Central memory CD8-positive, alpha-beta T cell (primary cell): ENCODE results near the gene SLC15A5.

Experiments
- ATAC-seq: fragments of 150-1000 bp; cut with Tn5 transposase; replicated peaks from 2 replicates; pipeline ENCODE4 v1.10.0; 2022; ENCODE audit warnings: mild to moderate bottlenecking, moderate FRiP score, moderate number of reproducible peaks; ENCODE audit not compliant: poor library complexity, severe bottlenecking; ENCODE audit errors: extremely low read depth
- DNase-seq, 2 donors: peaks; one replicate each; pipeline ENCODE4 v3.0.0; 2021; ENCODE audit warnings: low spot score in 2 of 2
- H3K27ac Mint-ChIP-seq: one replicate; pipeline ENCODE4 v1.8.0; 2022; ENCODE audit warnings: low read depth, mild to moderate bottlenecking, moderate library complexity, mixed read lengths
- H3K27me3 Mint-ChIP-seq: one replicate; pipeline ENCODE4 v1.8.0; 2022; ENCODE audit warnings: mixed read lengths
- H3K36me3 Mint-ChIP-seq: one replicate; pipeline ENCODE4 v1.8.0; 2022; ENCODE audit warnings: mild to moderate bottlenecking, moderate library complexity, mixed read lengths; ENCODE audit not compliant: insufficient read depth
- H3K4me1 Mint-ChIP-seq: one replicate; pipeline ENCODE4 v1.8.0; 2022; ENCODE audit warnings: mixed read lengths
- H3K4me3 Mint-ChIP-seq: one replicate; pipeline ENCODE4 v1.8.0; 2022; ENCODE audit warnings: mild to moderate bottlenecking, moderate library complexity, mixed read lengths
- H3K9me3 Mint-ChIP-seq: one replicate; pipeline ENCODE4 v1.8.0; 2022; ENCODE audit warnings: mixed read lengths

The SLC15A5 gene

GRCh38 chr12:16245209-16245608, 32.3 kb downstream of the SLC15A5 start:
- H3K9me3 Mint-ChIP-seq = peaks cover 28% of the 10 kb centered on the region
- no peaks in the 10 kb centered on the region for H3K4me1 Mint-ChIP-seq
- no peaks in the 10 kb centered on the region for H3K36me3 Mint-ChIP-seq
- no peak for ATAC-seq
- DNase-seq = no peak
- no peaks in the 10 kb centered on the region for H3K27me3 Mint-ChIP-seq
- no peak overlapping the region for H3K4me3 Mint-ChIP-seq
- no peak overlapping the region for H3K27ac Mint-ChIP-seq

- no peak overlapping the region for H3K4me3 Mint-ChIP-seq
These were observed 33.7 kb downstream of the SLC15A5 start for GRCh38 chr12:16243487-16244412.

DNA sequence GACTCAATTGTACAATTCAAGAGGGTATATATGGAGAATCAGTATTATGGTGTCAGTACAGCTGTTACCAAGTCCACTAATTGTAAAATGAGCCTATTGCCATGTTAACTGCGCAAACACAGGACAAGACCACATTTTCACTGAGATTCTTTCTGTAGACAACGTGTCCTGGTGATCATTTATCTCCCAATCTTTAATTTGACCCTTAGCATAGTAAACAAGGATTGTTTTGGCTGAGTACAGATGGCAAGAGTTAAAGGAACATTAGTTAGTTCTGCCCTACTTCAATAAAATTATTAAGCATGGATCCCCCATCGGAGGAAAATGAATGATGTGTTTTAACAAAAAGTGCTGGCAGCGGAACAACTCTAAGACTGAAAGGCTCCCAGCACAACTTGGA, 36.1 kb downstream of the SLC15A5 start:
- no peaks in the 10 kb centered on the region for H3K36me3 Mint-ChIP-seq
- H3K27me3 Mint-ChIP-seq = no peaks in the 10 kb centered on the region
- peaks cover 16% of the 10 kb centered on the region for H3K9me3 Mint-ChIP-seq
- DNase-seq = no peak
- H3K27ac Mint-ChIP-seq = no peak overlapping the region
- ATAC-seq = no peak
- no peaks in the 10 kb centered on the region for H3K4me1 Mint-ChIP-seq
- no peak overlapping the region for H3K4me3 Mint-ChIP-seq

More at GRCh38 chr12:16243487-16244412, 33.7 kb downstream of the SLC15A5 start:
- H3K36me3 Mint-ChIP-seq = no peaks in the 10 kb centered on the region
- no peaks in the 10 kb centered on the region for H3K4me1 Mint-ChIP-seq
- H3K9me3 Mint-ChIP-seq = peaks cover 28% of the 10 kb centered on the region
- DNase-seq (no peak), ATAC-seq (no peak)
- no peaks in the 10 kb centered on the region for H3K27me3 Mint-ChIP-seq
- no peak overlapping the region for H3K27ac Mint-ChIP-seq

DNA sequence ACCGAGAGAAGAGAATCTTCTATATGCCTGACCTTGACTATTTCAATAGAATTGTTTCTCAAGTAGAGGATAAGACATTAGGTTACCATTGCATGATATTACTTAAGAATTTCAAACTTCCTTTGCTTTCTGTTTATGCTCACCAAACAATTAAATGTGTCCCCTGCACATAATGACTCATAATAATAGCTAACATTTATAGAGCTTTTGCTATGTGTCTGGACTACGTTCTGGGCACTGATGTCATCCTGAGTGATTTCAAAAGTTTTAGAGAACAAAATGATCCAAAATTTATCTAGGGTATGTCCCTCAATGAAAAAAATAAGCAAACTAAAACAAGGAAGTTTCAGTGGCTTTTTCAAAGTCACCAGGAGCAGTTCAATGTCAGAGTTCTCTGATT, 38.8 kb downstream of the SLC15A5 start:
- no peaks in the 10 kb centered on the region for H3K27me3 Mint-ChIP-seq
- no peaks in the 10 kb centered on the region for H3K4me1 Mint-ChIP-seq
- no peak overlapping the region for H3K27ac Mint-ChIP-seq
- no peaks in the 10 kb centered on the region for H3K36me3 Mint-ChIP-seq
- H3K4me3 Mint-ChIP-seq = no peak overlapping the region
- no peak for ATAC-seq
- H3K9me3 Mint-ChIP-seq = no peaks in the 10 kb centered on the region
- DNase-seq = no peak

- ATAC-seq (no peak), DNase-seq (no peak)
These were observed 47.8 kb downstream of the SLC15A5 start for GRCh38 chr12:16229676-16230075.

GRCh38 chr12:16228067-16228466, 49.4 kb downstream of the SLC15A5 start:
- Mint-ChIP-seq H3K27ac (no peak overlapping the region), H3K27me3 (no peaks in the 10 kb centered on the region), H3K36me3 (no peaks in the 10 kb centered on the region), H3K9me3 (peaks cover 9% of the 10 kb centered on the region), H3K4me3 (no peak overlapping the region), H3K4me1 (no peaks in the 10 kb centered on the region)
- ATAC-seq = no peak
- DNase-seq = no peak

More at GRCh38 chr12:16229676-16230075, 47.8 kb downstream of the SLC15A5 start:
- Mint-ChIP-seq H3K27me3 (no peaks in the 10 kb centered on the region), H3K4me1 (no peaks in the 10 kb centered on the region), H3K4me3 (no peak overlapping the region), H3K27ac (no peak overlapping the region), H3K9me3 (peaks cover 9% of the 10 kb centered on the region), H3K36me3 (no peaks in the 10 kb centered on the region)

GRCh38 chr12:16225692-16226091, 51.8 kb downstream of the SLC15A5 start:
- Mint-ChIP-seq H3K36me3 (no peaks in the 10 kb centered on the region), H3K4me1 (no peaks in the 10 kb centered on the region), H3K27me3 (no peaks in the 10 kb centered on the region), H3K27ac (no peak overlapping the region), H3K9me3 (peaks cover 11% of the 10 kb centered on the region), H3K4me3 (no peak overlapping the region)
- no peak for DNase-seq
- no peak for ATAC-seq

GRCh38 chr12:16224196-16224595, 53.3 kb downstream of the SLC15A5 start:
- no peaks in the 10 kb centered on the region for H3K36me3 Mint-ChIP-seq
- H3K4me1 Mint-ChIP-seq = no peaks in the 10 kb centered on the region
- no peak overlapping the region for H3K27ac Mint-ChIP-seq

DNA sequence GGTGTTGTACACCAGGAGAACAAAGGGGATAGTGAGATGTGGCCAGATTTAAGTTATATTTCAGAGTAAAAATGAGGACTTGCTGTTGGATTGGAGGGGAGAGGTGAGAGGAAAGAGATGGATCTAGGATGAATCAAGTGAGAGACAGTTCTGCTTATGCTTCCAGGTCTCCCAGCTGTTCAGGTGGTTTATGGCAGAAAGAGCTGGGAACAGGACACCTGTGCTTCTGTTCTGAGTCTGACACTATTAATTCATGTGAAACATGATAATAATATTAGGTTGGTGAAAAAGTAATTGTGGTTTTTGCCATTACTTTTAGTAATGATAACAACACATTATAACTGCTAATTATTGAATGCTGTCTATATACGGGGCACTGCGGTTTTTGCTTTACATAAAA, 55.7 kb downstream of the SLC15A5 start:
- Mint-ChIP-seq H3K9me3 (peaks cover 13% of the 10 kb centered on the region), H3K27me3 (no peaks in the 10 kb centered on the region), H3K4me3 (no peak overlapping the region), H3K4me1 (no peaks in the 10 kb centered on the region), H3K36me3 (no peaks in the 10 kb centered on the region), H3K27ac (no peak overlapping the region)
- no peak for DNase-seq
- ATAC-seq = no peak

More at GRCh38 chr12:16224196-16224595, 53.3 kb downstream of the SLC15A5 start:
- Mint-ChIP-seq H3K9me3 (peaks cover 13% of the 10 kb centered on the region), H3K27me3 (no peaks in the 10 kb centered on the region), H3K4me3 (no peak overlapping the region)
- DNase-seq = no peak
- no peak for ATAC-seq

DNA sequence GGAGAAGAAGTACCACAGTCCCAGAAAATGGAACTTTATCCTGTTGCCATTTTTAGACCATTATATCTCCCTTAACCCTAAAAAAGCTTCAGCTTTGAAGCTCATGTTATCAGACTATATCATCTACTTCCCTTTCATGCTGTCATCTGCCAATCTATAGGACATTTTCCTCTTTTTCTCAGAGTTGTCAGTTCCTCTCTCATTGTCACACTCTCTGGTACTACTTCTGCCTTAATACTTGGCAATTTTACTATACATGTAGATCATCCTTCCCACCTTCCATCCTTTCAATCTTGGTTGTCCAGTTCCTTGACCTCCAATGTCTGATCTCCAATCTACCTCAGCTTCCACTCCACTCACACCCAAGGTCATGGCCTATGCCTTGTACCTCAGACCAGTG, 57.4 kb downstream of the SLC15A5 start:
- H3K4me3 Mint-ChIP-seq = no peak overlapping the region
- no peaks in the 10 kb centered on the region for H3K27me3 Mint-ChIP-seq
- peaks cover 13% of the 10 kb centered on the region for H3K9me3 Mint-ChIP-seq
- H3K27ac Mint-ChIP-seq = no peak overlapping the region
- H3K36me3 Mint-ChIP-seq = no peaks in the 10 kb centered on the region
- H3K4me1 Mint-ChIP-seq = no peaks in the 10 kb centered on the region
- no peak for ATAC-seq
- no peak for DNase-seq

DNA sequence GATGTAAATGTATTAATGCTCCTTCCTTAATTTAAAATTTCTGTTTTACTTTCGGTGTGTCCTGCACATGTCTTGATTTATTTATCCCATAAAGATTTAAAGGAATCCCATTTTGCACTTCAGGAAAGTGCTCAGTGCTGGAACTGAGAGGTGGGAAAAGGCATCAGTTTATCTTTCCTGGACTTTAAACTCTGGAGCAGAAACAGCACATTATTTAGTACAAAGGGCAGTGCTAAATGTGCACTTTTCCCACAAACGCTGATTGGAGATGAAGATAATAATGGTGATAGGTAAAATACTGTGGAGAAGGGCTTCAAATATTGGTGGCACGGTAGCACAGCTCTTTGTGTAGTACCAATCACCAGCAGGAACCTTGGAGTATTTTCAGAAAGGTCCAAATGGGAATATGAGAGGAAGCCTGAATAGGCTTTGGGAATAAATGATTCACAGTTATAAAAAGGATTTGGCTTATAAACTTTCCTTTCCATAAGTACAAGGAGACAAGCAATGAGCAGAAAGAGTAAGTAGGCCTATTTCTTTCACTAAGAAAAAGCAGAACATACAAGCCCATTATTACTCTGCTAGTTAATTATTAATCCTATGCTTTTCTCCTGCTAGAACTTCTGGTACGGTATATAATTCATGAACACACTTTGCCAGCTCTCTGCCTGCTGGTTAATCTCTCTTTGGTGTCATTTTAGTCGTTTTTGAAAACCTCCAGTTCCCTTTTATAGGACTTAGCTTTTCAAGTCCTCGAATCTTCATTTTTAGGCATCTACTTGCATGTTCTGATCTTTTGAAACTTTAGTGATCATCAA, 58.3 kb downstream of the SLC15A5 start:
- ATAC-seq (no peak), DNase-seq (no peak)
- no peak overlapping the region for H3K27ac Mint-ChIP-seq
- H3K9me3 Mint-ChIP-seq = peaks cover 13% of the 10 kb centered on the region
- H3K4me3 Mint-ChIP-seq = no peak overlapping the region
- no peaks in the 10 kb centered on the region for H3K4me1 Mint-ChIP-seq
- H3K27me3 Mint-ChIP-seq = no peaks in the 10 kb centered on the region
- no peaks in the 10 kb centered on the region for H3K36me3 Mint-ChIP-seq

DNA sequence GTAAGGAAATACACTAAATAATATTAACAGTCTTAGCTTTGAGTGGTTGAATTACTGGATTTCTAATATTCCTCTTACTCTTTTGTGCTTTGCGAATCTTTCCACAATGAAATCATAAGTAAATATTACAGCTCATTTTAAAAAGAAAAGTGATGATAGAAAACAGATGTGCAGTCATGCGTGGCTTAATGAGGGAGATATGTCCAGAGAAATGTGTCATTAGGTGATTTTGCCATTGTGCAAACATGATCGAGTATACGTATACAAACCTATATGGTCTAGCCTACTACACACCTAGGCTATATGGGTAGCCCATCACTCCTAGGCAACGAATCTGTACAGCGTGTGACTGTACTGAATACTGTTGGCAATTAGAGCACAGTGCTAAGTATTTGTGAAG, 59.3 kb downstream of the SLC15A5 start:
- Mint-ChIP-seq H3K27ac (no peak overlapping the region), H3K9me3 (peaks cover 13% of the 10 kb centered on the region), H3K27me3 (no peaks in the 10 kb centered on the region), H3K4me1 (no peaks in the 10 kb centered on the region), H3K36me3 (no peaks in the 10 kb centered on the region), H3K4me3 (no peak overlapping the region)
- DNase-seq (no peak), ATAC-seq (no peak)

DNA sequence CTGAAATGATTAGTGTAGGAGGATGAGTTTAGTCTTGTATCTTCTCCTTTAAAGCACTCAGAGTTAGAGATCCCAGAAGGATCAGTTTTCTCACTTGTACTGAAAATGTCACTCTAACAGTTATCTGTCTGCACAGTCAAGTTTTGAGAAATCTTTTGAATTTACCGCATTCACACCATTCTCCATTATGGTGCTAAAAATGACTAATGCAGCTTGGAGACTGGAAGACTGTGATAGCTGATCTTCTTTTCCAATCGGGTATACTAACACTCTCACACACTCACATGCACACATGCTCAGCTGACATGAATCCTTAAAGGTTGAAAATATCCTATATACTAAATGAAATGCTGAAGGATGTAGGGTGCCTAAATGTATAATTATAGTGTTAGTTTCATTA, 65.8 kb downstream of the SLC15A5 start:
- Mint-ChIP-seq H3K27ac (no peak overlapping the region), H3K4me3 (no peak overlapping the region)
- no peak for ATAC-seq

More for the DNA sequence above, 65.8 kb downstream of the SLC15A5 start:
- Mint-ChIP-seq H3K36me3 (no peaks in the 10 kb centered on the region), H3K9me3 (no peaks in the 10 kb centered on the region), H3K27me3 (no peaks in the 10 kb centered on the region), H3K4me1 (no peaks in the 10 kb centered on the region)
- DNase-seq = no peak
